Stimulated activated CD4-positive, alpha-beta T cell treated with anti-CD3 and anti-CD28 coated beads, Interleukin-12 subunit alpha, Interleukin-12 subunit beta, amount 100 ng/mL, for 24 hours (primary cell): Measurements from ENCODE around the gene ADAM17.
"Not testable (repeated sequence)": the region's sequence is repeated elsewhere in the genome, so short reads cannot be mapped to it uniquely, and the experiment has no call there.

Experiments
- DNase-seq, 2 experiments: peaks; one replicate each; pipeline ENCODE4 v3.0.0-alpha.2; 2020; ENCODE audit warnings: low read depth in 2 of 2

Gene ADAM17

GRCh38 chr2:9565436-9566153 is 10.0 kb upstream of the ADAM17 start:
- no peak for DNase-seq

GRCh38 chr2:9560628-9561027 is 5.0 kb upstream of the ADAM17 start:
- no peak for DNase-seq

GRCh38 chr2:9558948-9559381 is 3.3 kb upstream of the ADAM17 start:
- DNase-seq, result no peak

- no peak for DNase-seq
Measured at GRCh38 chr2:9556121-9556743, 602 bp upstream of the ADAM17 start.

- DNase-seq, result peak in 1 of 2 experiments; percentile 8
Measured at GRCh38 chr2:9554921-9555296, 721 bp downstream of the ADAM17 start.

GRCh38 chr2:9552219-9553178 is 3.1 kb downstream of the ADAM17 start:
- DNase-seq, result no peak

- not testable (repeated sequence) for DNase-seq
Measured at GRCh38 chr2:9550859-9551391, 4.7 kb downstream of the ADAM17 start.

- no peak for DNase-seq
Measured at GRCh38 chr2:9549420-9549819, 6.2 kb downstream of the ADAM17 start.

- DNase-seq, result no peak
Measured at GRCh38 chr2:9548506-9548905, 7.1 kb downstream of the ADAM17 start.

GRCh38 chr2:9547262-9547991 is 8.2 kb downstream of the ADAM17 start:
- no peak for DNase-seq

GRCh38 chr2:9545502-9545901 is 10.1 kb downstream of the ADAM17 start:
- DNase-seq, result no peak

- no peak for DNase-seq
Measured at GRCh38 chr2:9543557-9543956, 12.1 kb downstream of the ADAM17 start.

GRCh38 chr2:9539531-9539930 is 16.1 kb downstream of the ADAM17 start:
- DNase-seq, result no peak

GRCh38 chr2:9538000-9538507 is 17.6 kb downstream of the ADAM17 start:
- DNase-seq, result no peak

GRCh38 chr2:9536504-9536903 is 19.1 kb downstream of the ADAM17 start:
- no peak for DNase-seq

- DNase-seq, result no peak
Measured at GRCh38 chr2:9535177-9535576, 20.5 kb downstream of the ADAM17 start.

GRCh38 chr2:9533663-9534062 is 22.0 kb downstream of the ADAM17 start:
- DNase-seq, result no peak

GRCh38 chr2:9532421-9532820 is 23.2 kb downstream of the ADAM17 start:
- no peak for DNase-seq

- no peak for DNase-seq
Measured at GRCh38 chr2:9527995-9528787, 27.4 kb downstream of the ADAM17 start.

GRCh38 chr2:9525266-9525665 is 30.4 kb downstream of the ADAM17 start:
- no peak for DNase-seq
